MCF 10A (cell line): ENCODE measurements around the gene PLEKHA6. TPM values are rescaled to one million over a fixed set of nuclear protein-coding genes. Genes with fewer than 3 reads are reported as not detected.

ENCODE experiments used
- BruUV-seq: library from RNA; stranded (reverse); fragments of 400-500 nt; replicated peaks from 2 replicates; lab custom pipeline; 2021; lab: Mats Ljungman, UMichigan
- CTCF ChIA-PET: fragments of 300-600 bp; sonication (Branson Sonifier 250); formaldehyde crosslinking; extraction: SDS; loops from one replicate; lab custom pipeline; 2021; ENCODE audit warnings: antibody characterized with exemption, inconsistent platforms; lab: Yijun Ruan, JAX
- POLR2A ChIA-PET: fragments of 300-600, 350-650 bp; sonication (Branson Sonifier 250); formaldehyde crosslinking; extraction: SDS; loops from one replicate; lab custom pipeline; 2020; ENCODE audit warnings: antibody characterized with exemption, inconsistent platforms; lab: Yijun Ruan, JAX
- DNase-seq: peaks from one replicate; pipeline ENCODE4 v3.0.0-alpha.2; 2018; ENCODE audit not compliant: unreplicated experiment
- H3K27ac Mint-ChIP-seq: one replicate; pipeline ENCODE4 v1.8.0; 2022; ENCODE audit warnings: mild to moderate bottlenecking, low read depth, mixed read lengths; ENCODE audit not compliant: unreplicated experiment
- H3K27me3 Mint-ChIP-seq: one replicate; pipeline ENCODE4 v1.8.0; 2022; ENCODE audit warnings: mixed read lengths; ENCODE audit not compliant: insufficient read depth, unreplicated experiment
- H3K36me3 Mint-ChIP-seq: one replicate; pipeline ENCODE4 v1.8.0; 2022; ENCODE audit warnings: mild to moderate bottlenecking, moderate library complexity, mixed read lengths; ENCODE audit not compliant: insufficient read depth, unreplicated experiment
- H3K4me1 Mint-ChIP-seq: one replicate; pipeline ENCODE4 v1.8.0; 2022; ENCODE audit warnings: mixed read lengths; ENCODE audit not compliant: insufficient read depth, unreplicated experiment
- H3K4me3 Mint-ChIP-seq: one replicate; pipeline ENCODE4 v1.8.0; 2022; ENCODE audit warnings: mild to moderate bottlenecking, moderate library complexity, mixed read lengths; ENCODE audit not compliant: unreplicated experiment
- H3K9me3 Mint-ChIP-seq: one replicate; pipeline ENCODE4 v1.8.0; 2022; ENCODE audit warnings: mixed read lengths; ENCODE audit not compliant: unreplicated experiment
- intact Hi-C: fragments of 100-400 bp; cut with micrococcal nuclease; formaldehyde crosslinking; loops from 2 replicates; pipeline ENCODE4 v1.14.1; 2022
- total RNA-seq: library from RNA; stranded (reverse); gene quantifications from 2 replicates; pipeline ENCODE4 v1.2.3, GENCODE V29; 2022
- TF ChIP-seq, protein P1 (sequence below): fragments of 200-600 bp; IDR thresholded peaks from one replicate; pipeline ENCODE4 v1.8.0; 2022; ENCODE audit warnings: antibody characterized with exemption, mild to moderate bottlenecking; ENCODE audit not compliant: unreplicated experiment

PLEKHA6 gene
- total RNA-seq, 1 experiment from 2014 or later: 75.9 TPM

DNA sequence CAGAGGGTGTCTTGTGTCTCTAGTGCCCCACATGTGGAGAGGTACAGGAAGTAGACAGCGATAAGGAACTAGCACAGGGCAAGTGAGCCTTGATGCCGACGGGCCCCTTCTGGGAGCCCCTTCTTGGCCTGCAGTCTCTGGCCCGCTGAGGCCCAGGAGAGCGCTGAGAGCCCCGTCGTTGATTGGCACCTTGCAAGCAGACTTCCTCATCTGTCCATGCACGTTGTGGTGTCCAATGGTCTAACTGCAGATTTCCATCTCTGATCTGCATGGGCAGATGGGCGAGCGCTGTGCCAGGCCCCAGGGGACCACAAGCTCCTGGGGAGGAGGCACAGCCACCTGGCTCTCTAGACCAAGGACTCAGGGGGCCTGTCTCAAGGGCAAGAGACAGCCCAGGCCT lies 32.4 kb downstream of the PLEKHA6 start:
- Mint-ChIP-seq H3K4me1 (peaks cover 21% of the 10 kb centered on the region), H3K27me3 (no peaks in the 10 kb centered on the region), H3K27ac (no peak overlapping the region), H3K4me3 (no peak overlapping the region), H3K9me3 (no peaks in the 10 kb centered on the region), H3K36me3 (no peaks in the 10 kb centered on the region)
- ChIA-PET CTCF (interaction anchor here (0.6 to 9.9 kb wide), 12 partner anchors 8 to 701 kb away, joined by 3 to 106 read pairs (median 4); partner anchors contain the start of genes ATP2B4 and PLEKHA6), POLR2A (interaction anchor here (0.9 to 14.1 kb wide), 4 partner anchors 8 to 41 kb away, joined by 4 to 214 read pairs (median 16); no protein-coding TSS in a partner anchor)
- no TSS peak for BruUV-seq
- intact Hi-C loops: no loop called here
- TF ChIP-seq, protein P1, sequence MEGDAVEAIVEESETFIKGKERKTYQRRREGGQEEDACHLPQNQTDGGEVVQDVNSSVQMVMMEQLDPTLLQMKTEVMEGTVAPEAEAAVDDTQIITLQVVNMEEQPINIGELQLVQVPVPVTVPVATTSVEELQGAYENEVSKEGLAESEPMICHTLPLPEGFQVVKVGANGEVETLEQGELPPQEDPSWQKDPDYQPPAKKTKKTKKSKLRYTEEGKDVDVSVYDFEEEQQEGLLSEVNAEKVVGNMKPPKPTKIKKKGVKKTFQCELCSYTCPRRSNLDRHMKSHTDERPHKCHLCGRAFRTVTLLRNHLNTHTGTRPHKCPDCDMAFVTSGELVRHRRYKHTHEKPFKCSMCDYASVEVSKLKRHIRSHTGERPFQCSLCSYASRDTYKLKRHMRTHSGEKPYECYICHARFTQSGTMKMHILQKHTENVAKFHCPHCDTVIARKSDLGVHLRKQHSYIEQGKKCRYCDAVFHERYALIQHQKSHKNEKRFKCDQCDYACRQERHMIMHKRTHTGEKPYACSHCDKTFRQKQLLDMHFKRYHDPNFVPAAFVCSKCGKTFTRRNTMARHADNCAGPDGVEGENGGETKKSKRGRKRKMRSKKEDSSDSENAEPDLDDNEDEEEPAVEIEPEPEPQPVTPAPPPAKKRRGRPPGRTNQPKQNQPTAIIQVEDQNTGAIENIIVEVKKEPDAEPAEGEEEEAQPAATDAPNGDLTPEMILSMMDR: no peak
- no peak for DNase-seq

- no peak for DNase-seq
- no peaks in the 10 kb centered on the region for H3K9me3 Mint-ChIP-seq
- CTCF ChIA-PET: interaction anchor here (0.6 to 9.9 kb wide), 10 partner anchors 16 to 165 kb away, joined by 3 to 106 read pairs (median 4); partner anchors contain the start of gene PLEKHA6
- peaks cover 25% of the 10 kb centered on the region for H3K4me1 Mint-ChIP-seq
- intact Hi-C loops: no loop called here
- no peak overlapping the region for H3K27ac Mint-ChIP-seq
- BruUV-seq: no TSS peak
- no peaks in the 10 kb centered on the region for H3K36me3 Mint-ChIP-seq
- no peaks in the 10 kb centered on the region for H3K27me3 Mint-ChIP-seq
- no peak overlapping the region for H3K4me3 Mint-ChIP-seq
- POLR2A ChIA-PET: interaction anchor here (1.0 to 14.8 kb wide), 4 partner anchors 11 to 40 kb away, joined by 3 to 413 read pairs (median 109); no protein-coding TSS in a partner anchor
- TF ChIP-seq, protein P1: no peak
Observed at GRCh38 chr1:204326771-204327300, 32.9 kb downstream of the PLEKHA6 start.

- H3K36me3 Mint-ChIP-seq: no peaks in the 10 kb centered on the region
- H3K27me3 Mint-ChIP-seq: no peaks in the 10 kb centered on the region
- H3K4me1 Mint-ChIP-seq: peaks cover 33% of the 10 kb centered on the region
- CTCF ChIA-PET: interaction anchor here (0.5 to 9.9 kb wide), 11 partner anchors 16 to 174 kb away, joined by 3 to 106 read pairs (median 4); partner anchors contain the start of gene PLEKHA6
- H3K27ac Mint-ChIP-seq: no peak overlapping the region
- BruUV-seq: no TSS peak
- no peak overlapping the region for H3K4me3 Mint-ChIP-seq
- intact Hi-C loops: no loop called here
- no peak for DNase-seq
- TF ChIP-seq, protein P1: no peak
- POLR2A ChIA-PET: interaction anchor here (1.0 to 14.8 kb wide), 6 partner anchors 10 to 63 kb away, joined by 3 to 413 read pairs (median 4); no protein-coding TSS in a partner anchor
- no peaks in the 10 kb centered on the region for H3K9me3 Mint-ChIP-seq
Observed at GRCh38 chr1:204325944-204326343, 33.8 kb downstream of the PLEKHA6 start.

- no peaks in the 10 kb centered on the region for H3K36me3 Mint-ChIP-seq
- intact Hi-C loops: no loop called here
- H3K27me3 Mint-ChIP-seq: no peaks in the 10 kb centered on the region
- peaks cover 54% of the 10 kb centered on the region for H3K4me1 Mint-ChIP-seq
- POLR2A ChIA-PET: interaction anchor here (0.6 to 14.8 kb wide), 20 partner anchors 9 to 860 kb away, joined by 3 to 413 read pairs (median 4); no protein-coding TSS in a partner anchor
- TF ChIP-seq, protein P1: no peak
- peak; percentile 81 for DNase-seq
- H3K4me3 Mint-ChIP-seq: no peak overlapping the region
- no peaks in the 10 kb centered on the region for H3K9me3 Mint-ChIP-seq
- no TSS peak for BruUV-seq
- H3K27ac Mint-ChIP-seq: peak overlapping the region; percentile 2
- CTCF ChIA-PET: interaction anchor here (0.6 to 9.9 kb wide), 18 partner anchors 8 to 453 kb away, joined by 3 to 106 read pairs (median 4); partner anchors contain the start of gene PLEKHA6
Observed at GRCh38 chr1:204323887-204324286, 35.8 kb downstream of the PLEKHA6 start.
